Stimulated activated CD8-positive, alpha-beta memory T cell treated with anti-CD3 and anti-CD28 coated beads, Interleukin-12 subunit alpha, Interleukin-12 subunit beta, amount 100 ng/mL, for 24 hours (primary cell): ENCODE data around the gene CEBPE.

Experiments
- DNase-seq: peaks from one replicate; pipeline ENCODE4 v3.0.0-alpha.2; 2020; ENCODE audit errors: extremely low read depth

The CEBPE gene

DNA sequence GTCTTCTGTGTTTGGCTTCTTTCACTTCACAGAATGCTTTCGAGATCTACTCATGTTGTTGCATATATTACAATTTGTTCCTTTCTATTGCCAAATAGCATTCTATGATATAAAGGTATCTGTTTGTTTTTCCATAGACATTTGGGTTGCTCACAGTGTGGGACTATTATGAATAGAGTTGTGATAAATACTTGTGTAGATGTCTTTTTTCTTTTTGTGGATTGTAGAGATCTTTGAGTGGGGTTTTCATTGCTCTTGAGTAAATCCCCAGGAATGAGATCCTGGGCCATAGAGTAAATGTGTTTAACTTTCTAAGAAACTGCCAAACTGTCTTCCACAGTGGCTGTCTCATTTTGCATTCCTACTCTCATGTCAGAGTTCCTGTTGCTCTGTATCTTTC, 24.9 kb upstream of the CEBPE start:
- no peak for DNase-seq

DNA sequence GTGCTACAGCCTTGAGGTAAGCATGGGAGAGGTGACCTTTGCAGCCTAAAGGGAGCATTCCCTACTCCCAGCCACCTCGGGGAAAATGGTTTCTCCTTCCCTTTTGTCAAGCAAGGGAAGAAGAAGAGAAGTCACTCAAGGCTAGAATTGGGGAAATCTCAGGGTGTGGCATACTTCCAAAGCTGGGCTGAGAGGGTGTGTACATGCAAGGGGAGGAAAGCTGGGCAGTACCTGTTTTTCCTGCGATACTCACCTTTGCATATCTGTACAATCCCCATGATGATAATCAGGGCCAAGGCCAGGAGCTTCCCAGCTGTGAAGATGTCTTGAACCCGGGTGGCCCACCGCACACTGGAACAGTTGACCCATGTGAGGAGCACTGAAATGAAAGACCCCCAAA, 23.8 kb upstream of the CEBPE start:
- no peak for DNase-seq

DNA sequence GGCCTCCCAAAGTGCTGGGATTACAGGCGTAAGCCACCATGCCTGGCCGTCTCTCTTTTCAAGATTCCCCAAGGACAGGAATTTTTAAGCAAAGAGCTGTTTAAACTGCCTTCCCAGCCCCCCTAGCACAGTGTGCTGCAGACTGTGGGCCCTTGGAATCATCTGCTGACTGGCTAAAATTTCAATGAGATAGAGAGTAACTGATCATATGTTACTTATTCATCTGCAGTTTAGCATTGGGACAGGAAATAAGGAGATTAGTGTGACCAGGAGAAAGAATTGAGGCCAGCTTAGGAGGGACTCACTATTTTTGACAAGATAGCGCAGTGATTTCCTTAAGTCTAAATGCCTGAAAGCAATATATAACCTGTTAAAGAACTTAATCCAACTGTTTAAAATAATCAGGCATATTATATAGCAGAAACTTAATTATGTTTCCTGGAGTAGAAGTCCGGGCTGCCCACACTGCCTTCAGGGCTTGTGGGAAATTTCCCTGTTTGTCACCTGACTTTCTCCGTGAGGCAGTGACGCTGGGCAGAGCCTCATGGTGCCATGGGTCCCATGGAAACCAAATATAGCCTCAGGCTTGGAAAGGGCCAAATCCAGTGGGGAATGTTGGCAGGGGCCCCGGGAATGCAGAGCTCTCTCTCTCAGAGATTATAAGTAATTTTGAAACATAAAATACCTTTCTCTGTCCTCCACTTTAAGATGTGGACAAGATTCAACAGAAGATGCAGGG, 22.8 kb upstream of the CEBPE start:
- no peak for DNase-seq

DNA sequence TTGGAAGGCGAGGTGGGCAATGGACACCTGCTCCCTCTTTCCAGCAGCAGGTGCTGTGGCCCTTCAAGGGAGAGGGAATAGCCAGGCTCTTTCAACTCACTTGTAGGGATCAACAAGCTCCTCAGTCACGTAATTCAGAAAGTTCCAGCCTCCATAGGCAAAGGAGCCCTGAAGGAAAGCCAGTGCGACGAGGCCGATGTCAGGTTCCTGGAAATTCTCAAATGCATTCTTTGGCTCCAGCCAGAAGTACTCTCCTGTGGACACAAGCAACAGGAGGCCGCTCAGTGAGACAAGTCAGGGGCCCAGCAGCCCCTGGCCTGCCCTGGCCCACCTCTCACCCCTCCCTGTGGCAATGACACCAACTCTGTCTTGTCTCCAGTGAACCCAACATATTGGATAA, 21.3 kb upstream of the CEBPE start:
- DNase-seq, result no peak

DNA sequence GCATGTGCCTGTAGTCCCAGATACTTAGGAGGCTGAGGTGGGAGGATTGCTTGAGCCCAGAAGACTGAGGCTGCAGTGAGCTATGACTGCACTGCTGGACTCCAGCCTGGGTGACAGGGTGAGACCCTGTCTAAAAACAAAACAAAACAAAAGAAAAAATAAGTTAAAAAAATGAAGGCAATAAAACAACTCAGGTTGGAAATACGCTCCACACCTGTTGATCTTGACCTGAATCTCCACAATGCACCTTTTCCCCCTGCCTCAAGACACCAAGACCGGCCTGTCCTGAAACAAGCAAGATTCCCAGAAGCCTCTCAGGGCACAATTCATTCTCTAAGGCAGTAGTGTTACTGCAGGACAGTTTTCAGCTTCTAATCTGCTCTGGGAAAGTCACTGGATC, 20.8 kb upstream of the CEBPE start:
- no peak for DNase-seq

DNA sequence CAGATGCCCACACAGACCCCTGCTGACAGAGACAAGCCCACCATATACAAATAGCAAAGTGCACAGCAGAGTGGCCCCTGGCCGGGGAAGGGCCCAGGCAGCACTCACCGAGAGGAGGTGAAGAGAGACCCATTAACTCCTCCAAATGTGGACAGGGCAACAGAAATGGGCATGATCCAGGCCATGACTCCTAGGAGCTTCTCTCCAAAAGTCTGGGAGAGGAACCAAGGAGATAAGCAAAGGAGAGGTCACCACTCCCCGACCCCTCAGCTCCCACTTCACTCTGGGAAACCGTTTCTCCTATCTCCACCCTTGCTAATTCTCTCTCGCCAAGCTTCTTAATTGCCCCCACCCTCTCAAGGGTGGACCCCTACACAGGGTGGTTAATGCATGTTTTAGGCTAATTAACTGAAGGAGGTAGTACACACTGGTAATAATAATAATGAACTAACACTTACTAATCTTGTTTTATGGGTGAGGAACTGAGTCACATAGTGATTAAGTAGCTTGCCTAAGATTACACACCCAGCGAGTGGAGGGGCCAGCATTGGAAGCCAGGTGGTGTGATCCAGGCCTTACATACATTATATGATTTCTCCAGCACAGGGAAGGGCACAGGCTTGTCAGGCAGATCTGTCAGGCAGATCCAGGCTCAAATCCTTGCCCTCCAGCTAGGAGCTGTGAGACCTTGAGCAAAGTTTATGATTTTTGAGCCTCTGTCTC, 18.9 kb upstream of the CEBPE start:
- DNase-seq, result no peak

DNA sequence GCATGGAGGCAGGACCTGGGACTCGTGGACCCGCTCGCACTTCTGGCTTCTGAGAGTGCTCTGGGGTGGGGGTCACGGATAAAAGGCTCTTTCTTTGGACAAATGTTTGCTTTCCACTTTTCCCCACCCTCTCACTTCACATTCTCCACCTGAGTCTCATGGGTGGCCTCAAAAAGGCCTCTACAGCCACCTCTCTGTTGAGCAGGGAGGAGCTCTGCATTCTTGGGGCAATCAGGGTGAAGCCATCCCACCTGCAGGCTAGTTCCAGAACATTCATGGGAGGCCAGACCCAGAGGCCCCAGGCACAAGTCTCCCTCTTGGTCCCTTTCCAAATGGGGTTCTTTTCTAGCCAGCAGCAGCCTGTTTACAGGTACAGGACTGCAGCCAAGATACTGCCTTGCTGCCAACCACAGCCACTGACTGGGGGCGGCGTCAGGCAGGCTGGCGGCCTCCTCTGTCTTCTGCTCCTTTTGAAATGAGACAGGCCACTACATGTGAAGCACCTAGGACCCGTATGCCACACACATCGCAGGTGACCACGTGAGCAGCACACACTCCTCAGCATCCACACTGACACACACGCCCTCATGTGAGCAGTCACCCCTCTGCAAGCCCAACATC, 18.2 kb upstream of the CEBPE start:
- no peak for DNase-seq

DNA sequence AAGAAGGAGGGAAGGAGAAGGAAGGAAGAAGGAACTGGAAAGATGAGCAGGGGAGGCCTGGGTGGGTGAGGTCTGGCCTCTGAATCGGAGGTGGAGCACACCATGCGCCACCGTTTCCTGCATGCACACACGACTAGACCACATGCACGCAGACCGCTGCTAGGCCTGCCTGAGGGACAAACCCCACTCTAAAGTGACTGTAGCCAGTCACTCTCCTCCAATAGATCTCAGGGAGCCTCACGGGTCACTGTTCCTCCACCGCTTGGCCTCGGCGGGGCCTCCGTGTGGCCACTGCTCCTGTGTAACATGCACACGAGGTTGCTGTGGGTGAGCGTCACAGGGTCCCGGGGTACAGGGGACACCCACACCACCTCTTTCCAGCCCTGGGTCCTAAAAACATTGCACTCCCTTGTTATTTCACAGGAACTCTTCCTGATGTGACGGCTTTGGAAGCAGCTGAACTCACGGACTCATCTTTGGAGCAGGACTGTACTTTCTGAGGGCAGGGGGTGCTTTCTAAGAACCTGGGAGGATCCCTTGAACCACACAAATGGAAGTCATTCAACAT, 17.6 kb upstream of the CEBPE start:
- no peak for DNase-seq

DNA sequence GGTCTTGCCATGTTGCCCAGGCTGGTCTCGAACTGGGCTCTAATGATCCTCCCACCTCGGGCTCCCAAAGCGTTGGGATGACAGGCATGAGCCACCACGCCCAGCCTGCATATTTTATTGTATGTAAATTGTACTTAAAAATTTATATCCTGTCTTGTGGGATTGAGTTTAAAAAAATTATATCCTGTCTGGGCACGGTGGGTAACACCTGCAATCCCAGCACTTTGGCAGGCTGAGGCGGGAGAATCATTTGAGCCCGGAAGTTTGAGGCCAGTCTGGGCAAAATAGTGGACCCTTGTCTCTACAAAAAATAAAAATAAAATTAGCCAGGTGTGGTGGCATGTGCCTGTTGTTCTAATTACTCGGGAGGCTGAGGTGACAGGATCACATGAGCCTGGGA, 13.9 kb upstream of the CEBPE start:
- DNase-seq, result no peak

DNA sequence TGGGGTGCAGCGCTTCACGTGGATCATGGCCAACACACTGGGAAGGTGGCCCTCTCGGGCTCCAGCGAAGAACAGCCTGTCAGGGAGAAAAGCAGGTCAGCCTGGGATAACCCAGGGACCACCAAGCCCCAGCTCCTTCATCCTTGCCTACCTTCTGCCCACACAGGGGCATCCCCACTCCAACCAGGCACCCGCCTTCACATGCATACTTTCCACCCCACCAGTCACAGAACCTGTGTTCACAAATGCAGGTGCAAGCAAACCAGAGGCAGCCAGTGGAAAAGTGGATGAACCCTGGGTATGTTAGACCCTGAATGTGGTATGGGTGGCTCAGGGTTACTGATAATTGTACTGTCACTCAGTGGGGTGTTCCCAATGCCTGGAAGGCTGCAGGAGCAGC, 12.4 kb upstream of the CEBPE start:
- no peak for DNase-seq

DNA sequence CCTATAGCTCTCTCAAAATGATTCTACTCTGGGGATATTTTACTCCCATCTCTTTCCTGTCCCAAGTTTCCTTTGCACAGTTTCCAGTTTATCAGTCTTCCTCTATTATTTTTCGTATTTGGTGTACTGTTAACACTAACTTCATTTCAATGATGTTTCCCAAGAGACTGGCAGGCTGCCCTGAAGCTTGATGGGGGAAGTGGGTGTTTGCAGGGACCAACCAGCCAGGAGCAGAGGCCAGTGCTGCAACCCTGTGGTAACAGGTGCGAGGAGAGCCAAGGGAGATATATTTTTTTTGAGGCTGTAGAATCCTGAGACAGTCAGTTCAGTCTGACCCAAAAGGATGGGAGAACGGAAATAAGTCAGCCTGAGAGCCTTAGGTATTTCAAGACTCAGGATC, 11.8 kb upstream of the CEBPE start:
- DNase-seq, result no peak

DNA sequence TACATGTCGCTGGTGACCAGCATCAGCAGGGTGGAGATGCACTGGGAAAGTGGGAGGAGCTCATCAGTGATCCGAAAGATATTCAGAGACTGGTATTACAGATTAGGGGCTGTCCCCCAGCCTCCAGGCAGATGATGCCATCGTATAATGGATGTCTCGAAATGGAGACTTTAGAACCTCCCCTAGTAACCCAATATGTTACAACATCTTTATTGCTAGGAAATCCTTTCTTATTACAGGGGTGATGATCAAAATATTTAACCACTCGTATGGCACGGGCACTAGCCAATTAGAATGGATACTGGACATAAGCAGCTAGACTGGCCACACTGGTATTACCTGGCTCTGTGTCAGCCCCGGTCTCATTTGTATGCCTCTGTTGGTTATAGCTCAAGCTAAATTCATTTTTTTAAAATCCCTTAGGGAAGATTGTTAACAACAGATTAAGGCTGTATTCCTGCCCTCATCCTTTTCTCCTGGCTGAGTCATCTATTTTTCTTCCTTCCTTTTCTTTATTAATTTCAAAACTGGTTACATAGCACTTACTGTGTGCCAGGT, 10.8 kb upstream of the CEBPE start:
- DNase-seq, result no peak

DNA sequence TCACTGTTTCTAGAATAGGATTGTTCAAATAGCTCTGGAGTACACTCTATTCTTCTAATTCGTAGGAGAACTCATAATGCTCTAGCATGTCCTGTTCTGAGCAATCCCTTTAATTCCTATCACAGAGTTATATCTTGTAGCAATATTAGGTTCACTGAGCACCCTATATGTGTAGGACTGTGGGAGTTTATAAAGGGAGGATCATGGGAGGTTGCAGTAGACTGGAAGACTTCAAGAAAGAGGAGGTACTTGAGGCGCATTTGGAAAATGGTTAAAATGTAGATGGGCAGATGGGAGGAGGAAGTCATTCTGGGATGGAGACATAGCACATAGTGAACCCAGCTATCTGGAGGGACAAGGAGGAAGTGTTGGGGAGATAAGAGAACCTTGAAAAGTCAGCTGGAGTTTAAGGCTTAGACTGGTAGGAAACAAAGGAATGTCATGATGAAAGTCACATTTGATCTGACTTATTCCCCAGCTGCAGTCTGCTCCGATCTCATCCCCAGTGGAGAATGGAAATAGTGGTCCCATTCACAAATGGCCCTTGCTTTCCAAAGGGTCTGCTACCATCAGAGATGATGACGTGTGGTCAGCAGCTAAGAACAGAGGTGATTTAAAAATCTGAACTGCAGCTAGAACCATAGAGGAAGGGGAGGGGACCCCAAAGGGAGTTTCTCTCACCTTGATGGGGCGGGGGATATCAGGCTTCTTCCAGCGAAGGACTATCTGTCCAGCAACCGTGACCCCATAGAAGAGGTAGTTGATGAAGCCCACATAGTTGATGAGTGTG, 10.1 kb upstream of the CEBPE start:
- DNase-seq, result no peak

DNA sequence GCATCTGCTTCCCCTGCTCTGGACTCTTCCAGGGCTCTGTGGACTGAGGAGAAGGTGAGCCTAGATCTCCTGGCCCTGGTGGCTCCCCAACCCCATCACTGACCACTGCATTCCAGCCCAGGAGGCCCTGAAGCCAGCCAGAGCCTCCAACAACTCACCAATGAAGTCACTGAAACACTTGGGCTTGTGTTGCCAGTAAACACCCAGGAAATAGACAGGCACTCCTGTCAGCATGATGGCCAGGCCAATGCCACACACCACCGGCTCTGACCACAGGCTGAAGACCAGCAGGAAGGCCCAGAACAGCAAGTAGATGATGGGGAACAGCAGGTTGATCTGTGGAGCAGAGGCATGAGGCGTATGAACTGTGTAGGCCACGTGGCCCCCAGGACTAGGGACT, 8.8 kb upstream of the CEBPE start:
- DNase-seq, result no peak

DNA sequence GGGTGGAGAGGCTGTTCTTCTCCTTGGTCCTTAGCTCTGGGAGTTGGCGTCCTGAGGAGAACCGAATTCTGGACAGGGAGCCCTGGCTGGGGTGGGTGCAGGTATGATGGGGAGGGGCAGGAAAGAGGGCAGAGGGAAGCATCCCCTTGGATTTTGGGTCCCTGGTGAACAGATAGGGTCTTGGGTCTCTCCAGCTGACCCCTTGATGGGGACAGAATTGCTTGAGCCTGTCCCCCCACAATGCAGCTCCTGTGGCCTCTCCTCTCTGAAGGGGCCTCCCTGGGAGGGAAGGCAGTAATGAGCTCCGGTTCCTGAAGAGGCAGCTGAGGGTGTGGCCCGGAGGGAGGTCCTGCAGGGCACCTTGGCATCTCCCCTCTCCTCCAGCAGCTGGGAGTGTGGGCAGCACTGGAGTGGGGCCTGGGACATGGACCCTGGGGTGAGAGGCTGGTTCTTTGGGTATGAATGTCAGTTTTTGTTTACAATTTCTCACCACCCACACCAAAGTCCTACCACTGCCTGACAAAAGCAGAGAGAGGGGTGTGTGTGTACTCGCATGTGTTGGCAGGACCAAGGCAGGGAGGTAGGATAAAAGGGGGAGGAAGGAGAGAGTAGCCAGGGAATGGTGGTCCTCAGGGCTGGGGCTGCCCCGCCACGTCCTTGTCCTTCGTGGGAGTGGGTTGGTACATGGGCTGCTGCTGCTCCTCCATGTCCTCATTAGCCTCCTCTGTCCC, 7.7 kb upstream of the CEBPE start:
- no peak for DNase-seq

DNA sequence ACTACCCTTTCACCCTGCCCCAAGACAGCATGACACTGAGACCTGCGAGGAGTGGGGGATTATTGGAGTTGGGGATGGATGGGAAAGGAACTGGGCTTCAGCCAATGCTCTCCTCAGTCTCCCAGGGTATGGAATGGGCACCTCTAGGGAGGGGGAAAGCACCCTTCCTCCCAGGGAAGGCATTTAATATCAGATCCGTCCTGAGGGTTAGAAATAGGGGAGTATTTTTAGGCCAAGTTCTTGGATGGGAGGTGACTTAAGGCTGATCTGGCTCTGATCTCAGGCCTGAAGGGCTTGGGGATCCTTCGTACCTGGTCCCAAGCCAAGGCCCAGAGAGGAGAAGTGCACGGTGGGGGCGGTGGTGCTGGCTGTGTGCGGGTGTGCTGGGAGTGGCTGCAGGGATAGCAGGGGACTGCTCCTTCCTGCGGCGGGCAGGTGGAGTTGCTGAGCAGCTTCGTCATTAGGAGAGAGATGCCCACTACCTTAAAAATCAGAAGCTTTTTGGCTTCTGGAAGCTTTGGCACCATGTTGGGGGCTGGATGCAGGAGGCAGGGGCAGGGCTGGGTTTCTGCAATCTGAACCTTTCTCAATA, 7.0 kb upstream of the CEBPE start:
- no peak for DNase-seq

DNA sequence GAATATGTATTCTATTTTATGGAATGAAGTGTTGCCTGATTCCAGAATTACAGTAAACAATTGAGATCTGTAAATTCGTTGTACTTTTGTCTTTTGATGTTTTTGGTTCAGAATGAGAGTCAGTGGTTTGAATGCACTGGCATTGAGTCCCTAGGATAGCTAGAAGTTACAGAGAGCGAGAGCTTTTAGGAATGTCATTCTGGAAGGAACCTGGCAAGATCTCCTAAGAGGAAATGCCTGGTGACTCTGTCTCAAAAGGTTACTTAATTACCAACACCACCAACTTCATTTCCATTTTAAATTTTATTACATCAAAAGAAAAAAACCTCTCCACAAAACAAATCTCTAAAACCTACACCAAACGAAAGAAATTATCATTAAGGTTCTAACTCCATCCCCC, 6.0 kb upstream of the CEBPE start:
- no peak for DNase-seq

DNA sequence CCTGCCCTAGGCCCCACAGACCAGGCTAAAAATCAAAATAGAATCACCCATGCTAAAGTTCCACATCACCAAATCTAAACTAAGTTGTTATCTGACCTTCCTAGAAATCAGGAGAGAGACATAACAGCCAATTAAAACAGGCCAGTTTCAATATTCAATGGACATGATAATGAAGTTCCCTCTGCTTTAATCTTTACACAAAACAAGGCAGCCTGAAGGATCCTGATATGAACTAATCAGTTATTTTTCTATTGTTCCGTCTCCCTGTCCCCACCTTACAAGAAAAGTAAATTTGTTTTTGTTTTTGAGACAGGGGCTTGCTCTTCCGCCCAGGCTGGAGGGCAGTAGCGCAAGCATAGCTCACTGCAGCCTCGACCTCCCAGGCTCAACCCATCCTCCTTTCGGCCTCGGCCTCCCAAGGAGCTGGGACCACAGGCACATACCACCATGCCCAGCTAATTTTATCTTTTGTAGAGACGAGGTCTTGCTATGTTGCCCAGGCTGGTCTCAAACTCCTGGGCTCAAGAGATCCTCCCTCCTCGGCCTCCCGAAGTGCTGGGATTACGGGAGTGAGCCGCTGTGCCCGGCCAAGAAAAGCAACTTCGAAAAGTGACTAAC, 5.4 kb upstream of the CEBPE start:
- no peak for DNase-seq

DNA sequence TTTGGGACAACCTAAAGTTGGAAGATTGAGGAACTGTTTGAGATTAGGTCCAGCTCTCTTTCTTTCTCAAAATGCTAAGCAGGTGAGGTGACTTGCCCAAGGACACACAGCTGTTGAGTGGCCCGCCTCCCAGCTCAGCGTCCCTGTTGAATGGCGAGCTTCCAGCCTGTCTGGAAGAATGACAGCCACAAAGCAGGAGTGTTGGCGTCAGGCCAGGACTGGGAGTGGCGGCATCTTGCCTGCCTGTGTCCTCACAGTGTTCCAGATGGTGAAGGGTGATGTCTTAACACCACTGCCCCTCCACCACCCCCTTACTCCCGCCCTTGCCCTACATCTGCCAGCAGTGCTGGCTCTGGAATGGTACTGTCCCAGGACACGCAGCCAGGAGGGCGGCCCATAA, 4.4 kb upstream of the CEBPE start:
- DNase-seq, result no peak

DNA sequence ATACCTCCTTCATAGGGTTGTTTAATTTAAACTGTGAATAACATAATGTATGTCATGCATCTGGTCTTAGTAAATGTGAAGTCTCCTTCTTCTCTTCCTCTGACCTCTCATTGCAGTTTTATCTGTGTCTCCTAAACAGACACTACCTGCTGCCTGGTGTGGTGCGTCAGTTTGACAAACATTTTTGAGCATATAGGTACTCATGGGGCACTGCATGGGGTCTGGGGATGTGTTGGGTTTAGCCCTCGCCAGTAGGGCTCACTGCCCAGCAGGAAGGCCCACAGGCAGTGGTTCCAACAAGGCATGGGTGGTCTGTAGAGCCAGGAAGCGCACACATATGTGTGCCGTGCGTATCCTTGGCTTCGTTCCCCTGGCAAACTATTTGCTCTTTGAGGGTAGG, 3.0 kb upstream of the CEBPE start:
- no peak for DNase-seq
